GM18951 (cell line): ENCODE measurements around the gene SLC29A1.

Experiments
- POLR2A ChIP-seq: IDR thresholded peaks from 4 replicates; pipeline ENCODE4 v1.6.1; 2011; ENCODE audit warnings: mild to moderate bottlenecking; ENCODE audit not compliant: insufficient read length, insufficient read depth; ENCODE audit errors: extremely low read depth
- in situ Hi-C: fragments of 300-500 bp; cut with MboI; formaldehyde crosslinking; loops from one replicate; pipeline ENCODE4 v1.12.0; 2022; ENCODE audit warnings: low sequenced_read_pairs, mixed read lengths, inconsistent platforms; ENCODE audit not compliant: unreplicated experiment

Gene SLC29A1

DNA sequence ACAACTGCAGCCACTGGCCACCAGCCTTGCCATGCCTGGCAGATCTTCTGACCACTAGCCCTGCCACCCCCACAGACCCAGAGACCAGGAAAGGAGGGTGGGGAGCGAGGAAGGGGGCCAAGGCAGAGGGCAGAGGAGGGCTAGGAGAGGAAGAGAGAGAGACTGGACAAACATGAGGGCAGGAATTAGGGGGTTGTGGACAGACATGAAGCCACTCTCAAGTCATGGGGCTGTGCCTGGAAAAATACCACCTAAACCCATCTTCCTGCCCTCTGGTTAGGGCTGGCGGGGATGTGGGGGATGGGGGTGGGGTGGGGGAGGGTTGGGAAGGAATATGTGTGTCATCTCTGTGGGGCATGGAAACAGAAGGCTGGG is 1.4 kb upstream of the SLC29A1 start:
- TF ChIP-seq POLR2A = no peak
- in situ Hi-C loops = no loop called here

DNA sequence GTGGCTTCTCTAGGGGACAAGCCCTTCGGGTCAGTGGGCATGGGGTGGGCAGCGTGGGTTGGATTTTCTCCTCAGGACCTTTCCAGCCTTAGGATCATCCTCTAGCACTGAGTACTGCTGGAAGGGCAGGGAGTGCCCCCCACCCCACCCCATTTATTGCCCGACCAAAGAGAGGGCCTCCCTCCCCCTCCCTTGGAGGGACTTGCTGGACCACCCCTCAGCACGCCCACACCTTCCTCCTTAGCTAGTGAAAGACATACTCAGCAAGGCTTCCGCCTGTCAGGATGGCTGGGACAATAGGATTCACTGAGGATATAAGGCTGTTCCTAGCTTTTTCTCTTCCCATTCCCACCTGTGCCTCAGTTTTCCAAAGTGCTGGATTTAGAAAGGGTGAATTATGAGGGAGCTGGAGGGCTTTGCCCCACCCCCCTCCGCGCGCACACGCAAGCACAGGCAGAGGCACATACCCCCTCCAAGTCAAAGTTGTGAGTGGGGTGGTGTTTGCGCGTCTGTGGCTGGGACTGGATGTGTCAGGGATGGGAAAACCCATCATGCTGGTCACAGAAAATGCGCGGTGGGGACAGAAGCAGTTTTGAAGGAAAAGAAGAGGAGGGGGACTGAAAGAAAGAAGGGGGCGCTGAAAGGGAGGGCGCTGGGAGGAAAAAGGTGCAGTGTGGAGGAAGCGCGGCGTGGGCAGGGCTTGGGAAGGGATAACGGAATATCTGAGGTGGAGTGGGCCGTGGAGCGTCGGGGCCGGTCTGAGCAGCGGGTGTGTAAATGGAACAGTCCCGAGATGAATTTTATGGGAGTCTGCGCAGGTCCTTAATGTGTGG is 693 bp upstream of the SLC29A1 start:
- no peak for TF ChIP-seq POLR2A
- in situ Hi-C loops = no loop called here

DNA sequence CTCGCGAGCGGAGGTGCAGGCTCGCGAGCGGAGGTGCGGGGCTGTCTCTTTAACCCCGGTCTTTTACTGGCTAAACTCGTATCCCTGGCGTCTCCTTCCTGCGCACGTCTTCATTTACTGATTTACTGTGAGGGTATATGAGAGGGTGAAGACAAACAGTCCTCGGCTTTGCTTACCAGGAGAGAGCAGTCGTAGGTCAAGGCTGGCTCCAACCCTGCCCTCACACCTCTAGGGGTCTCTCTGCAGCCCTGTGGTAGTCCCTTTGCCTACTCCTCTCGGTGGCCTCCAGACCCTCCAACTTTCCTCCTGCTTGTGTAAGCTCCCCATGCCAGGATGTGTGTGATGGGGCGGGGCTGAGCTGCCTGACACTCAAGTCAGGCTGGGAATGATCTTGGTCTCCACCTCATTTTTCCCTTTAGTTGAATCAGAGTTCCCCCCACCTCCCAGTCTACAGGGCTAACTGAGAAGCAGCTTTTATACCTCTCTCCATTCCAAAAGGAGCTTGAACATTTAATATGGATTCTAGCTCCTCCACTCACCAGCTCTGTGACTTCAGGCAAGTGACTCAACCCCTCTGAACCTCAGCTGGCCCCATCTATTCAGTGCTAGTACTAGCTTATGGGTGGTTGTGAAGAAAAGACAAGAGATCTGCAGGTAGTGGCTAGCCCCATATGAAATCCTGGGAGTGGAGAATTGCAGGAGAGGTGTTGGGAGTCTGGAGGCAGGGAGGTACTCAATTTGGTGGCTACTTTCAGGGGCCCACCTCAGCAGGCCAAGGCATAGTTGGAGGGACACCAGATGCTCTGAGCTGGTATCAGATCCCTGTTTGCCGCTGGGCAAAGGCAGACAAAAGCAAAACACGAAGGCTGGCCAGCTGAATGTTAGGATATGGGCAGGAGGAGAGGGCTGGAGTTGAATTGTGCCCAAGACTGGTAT is 902 bp downstream of the SLC29A1 start:
- in situ Hi-C loops = no loop called here
- no peak for TF ChIP-seq POLR2A

DNA sequence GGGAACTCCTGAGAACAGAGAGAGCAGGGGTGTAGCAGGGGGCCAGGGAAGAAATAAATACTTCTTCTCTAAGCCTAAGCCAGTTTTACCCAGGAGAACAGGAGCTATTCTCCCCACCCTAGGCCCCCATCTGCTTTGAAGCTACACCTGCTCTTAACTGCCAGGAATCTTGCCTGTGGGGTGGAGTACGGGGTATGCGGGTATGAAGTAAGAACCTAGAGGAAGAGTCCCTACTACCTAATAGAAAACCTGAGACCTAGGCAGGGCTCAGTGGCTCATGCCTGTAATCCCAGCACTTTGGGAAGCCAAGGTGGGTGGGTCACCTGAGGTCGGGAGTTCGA is 1.5 kb downstream of the SLC29A1 start:
- in situ Hi-C loops = no loop called here
- TF ChIP-seq POLR2A = no peak

DNA sequence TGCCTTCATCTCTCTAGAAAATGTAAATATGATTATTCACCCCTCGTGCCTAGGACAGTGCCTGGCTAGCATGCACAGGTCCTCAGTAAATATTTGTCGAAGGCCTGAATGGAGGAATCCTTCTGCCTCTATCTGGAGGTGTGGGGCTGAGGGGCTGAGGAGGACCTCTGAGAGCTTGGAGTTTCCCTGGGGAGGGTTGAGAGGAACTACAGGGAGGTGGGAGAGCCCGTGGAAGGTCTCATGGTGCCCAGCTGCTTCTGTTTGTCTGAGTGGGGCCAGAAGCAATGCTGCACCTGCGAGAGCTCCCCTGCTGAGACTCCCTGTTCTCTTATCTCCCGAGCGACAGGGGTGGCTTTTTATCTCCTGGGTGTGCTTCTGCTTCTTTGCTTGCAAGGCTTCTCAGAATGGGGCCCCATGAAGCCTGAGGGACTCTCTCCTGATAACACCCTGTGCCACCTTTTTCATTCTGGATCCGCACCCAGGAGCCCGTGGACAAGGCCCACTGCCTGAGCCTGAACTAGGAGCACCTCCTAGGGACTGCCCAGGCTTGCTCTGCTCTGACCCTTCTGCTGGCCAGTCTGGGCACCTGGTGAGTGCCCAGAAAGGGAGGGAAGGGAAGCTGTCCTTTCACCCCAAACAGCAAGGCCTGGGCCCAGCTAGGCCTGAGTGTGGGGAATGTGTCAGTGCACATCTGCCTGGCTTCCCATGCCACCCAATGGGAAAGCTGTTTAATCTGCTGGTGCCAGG is 2.4 kb downstream of the SLC29A1 start:
- TF ChIP-seq POLR2A = no peak
- in situ Hi-C loops = no loop called here

DNA sequence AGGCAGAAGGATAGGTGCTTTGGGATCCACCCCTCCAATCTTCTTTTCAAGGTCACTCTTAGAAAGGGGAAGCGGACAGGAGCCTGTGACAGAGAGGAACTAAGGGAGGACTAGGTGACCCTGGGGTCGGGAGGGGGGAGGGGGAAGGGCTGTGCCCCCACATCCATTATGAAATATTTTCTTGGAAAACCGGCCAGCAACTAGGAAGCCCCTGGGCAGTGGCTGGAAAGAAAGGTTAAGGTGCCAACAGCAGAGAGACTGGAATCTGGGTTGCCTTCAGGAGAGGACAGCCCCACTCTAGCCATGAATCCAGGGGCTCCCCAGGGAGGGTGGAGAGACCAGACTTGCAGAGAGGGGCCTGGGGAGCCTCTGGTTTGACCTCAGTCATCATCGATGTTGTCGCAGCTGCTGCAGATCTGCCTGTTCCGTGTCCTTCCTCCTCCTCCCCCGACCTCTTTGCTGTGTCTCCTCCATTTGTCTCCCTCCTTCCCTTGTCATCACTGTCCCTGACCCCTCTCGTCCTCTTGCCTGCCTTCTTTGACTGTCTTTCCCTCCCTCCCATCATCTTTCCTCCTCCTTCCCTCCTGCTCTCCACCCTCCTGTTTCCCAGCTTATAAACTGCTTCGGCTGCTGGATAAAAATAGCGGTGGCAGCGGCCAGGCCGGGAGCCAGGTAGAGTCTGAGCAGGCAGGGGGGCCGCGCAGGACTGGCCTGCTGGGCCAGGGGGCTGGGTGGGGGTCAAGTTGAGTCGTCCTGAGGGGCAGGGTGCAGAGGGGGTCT is 3.2 kb downstream of the SLC29A1 start:
- no peak for TF ChIP-seq POLR2A
- in situ Hi-C loops = no loop called here

DNA sequence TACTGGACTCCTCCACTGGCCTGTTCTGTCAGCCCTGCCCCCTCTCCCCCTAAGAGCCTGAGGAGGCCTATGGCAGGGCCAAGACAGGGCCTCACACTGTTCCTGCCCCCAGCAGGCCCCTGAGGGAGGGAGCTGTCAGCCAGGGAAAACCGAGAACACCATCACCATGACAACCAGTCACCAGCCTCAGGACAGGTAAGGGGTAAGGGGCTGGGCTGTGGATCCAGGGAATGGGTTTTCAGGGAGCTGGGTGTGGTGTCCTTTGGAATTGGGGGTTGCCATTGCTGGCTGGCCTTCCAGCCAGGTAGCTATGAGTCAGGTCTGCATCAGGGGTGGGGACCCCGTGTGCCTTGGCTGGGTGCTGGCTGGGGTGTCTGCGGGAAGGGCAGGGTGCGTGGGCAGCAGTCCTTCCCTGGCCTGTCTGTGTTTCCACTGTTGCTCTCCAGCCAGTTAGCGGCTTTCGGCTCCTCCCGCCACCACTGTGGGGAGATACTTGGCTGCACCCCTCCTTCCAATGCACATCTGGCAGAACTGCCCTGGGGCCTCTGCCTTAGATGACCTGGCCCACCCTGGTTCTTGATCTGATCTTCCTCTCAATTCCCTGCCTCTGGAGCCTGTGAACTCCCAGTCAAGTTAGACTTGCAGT is 3.9 kb downstream of the SLC29A1 start:
- in situ Hi-C loops = no loop called here

DNA sequence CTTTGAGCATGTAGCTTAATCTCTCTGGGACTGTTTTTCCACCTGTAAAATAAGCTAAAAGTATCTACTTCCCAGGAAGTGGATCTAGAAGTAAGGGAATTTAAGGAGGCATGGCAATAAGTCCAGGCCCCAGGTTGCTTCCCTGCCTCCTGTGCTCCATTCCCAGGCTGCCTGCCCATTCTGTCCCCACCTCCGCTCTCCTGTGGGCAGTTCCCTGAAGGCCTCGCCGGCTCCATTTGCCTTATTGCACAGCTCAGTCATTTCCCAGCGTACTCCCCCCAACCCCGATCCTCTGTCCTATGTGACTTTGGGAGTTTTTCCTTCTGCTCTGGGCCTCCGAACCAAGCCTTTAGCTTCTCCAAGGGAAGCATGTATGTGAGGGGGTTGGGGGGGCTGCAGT is 4.6 kb downstream of the SLC29A1 start:
- TF ChIP-seq POLR2A = no peak
- in situ Hi-C loops = no loop called here

More for the DNA sequence above, 3.9 kb downstream of the SLC29A1 start:
- TF ChIP-seq POLR2A = no peak

DNA sequence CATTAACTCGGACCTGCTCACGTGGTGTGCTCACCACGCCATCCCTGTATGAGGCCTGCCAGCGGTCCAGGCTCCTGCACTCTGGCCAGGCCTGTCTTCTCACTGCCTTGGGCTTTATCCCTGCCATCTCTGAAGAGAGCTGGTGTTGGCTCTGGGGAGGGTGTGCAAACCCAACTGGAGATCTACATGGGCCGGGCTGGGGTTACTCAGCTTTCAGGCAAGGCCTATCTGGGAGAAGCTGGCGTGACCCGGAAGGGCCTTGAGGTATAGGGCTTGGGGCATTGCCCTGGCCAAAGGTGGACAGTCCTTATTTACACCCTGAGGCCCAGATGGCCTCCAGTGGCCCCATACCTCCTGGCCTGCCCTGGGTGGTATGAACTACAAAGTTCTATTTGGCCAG is 5.0 kb downstream of the SLC29A1 start:
- in situ Hi-C loops = no loop called here
- TF ChIP-seq POLR2A = no peak

DNA sequence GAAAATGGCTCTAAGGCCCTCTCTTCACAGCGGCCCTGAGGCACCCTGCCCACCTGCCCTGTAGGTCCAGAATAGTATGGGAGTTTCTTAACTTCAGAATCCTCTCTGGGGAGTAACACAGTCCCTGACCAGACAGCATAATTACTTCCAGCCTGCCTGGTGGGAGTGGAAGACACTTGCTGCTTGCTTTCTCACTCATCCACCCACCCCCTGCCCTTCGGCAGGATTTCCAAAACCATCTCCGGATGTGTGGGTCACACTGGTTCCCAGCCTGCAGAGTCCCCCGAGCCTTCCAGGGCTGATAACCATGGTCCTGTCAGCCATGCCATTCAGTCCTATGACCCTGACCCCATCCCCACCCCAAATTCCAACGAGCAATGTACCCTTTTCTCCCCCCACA is 5.4 kb downstream of the SLC29A1 start:
- no peak for TF ChIP-seq POLR2A
- in situ Hi-C loops = no loop called here

DNA sequence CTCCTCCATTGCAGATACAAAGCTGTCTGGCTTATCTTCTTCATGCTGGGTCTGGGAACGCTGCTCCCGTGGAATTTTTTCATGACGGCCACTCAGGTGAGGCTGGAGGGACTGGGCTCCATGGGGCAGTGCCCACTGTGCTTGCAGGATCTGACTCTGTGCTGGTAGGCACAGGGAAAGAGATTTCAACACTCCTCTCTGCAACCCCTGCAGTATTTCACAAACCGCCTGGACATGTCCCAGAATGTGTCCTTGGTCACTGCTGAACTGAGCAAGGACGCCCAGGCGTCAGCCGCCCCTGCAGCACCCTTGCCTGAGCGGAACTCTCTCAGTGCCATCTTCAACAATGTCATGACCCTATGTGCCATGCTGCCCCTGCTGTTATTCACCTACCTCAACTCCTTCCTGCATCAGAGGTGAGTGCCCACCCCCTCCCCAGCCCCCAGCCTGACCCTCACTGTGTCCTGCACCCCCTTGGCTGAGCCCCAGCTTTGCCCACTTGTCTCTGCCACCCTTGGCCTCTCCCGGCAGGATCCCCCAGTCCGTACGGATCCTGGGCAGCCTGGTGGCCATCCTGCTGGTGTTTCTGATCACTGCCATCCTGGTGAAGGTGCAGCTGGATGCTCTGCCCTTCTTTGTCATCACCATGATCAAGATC is 6.1 kb downstream of the SLC29A1 start:
- in situ Hi-C loops = no loop called here
- TF ChIP-seq POLR2A = no peak
